Nephron progenitor cell (in vitro differentiated cells): Measurements from ENCODE around the gene MBD3L2.

Source experiments
- DNase-seq: peaks from one replicate; pipeline ENCODE4 v3.0.0; 2021
- H3K27ac Mint-ChIP-seq: 2 replicates; pipeline ENCODE4 v1.8.0; 2021; ENCODE audit warnings: mild to moderate bottlenecking, moderate library complexity, mixed read lengths
- H3K27me3 Mint-ChIP-seq: 2 replicates; pipeline ENCODE4 v1.8.0; 2021; ENCODE audit warnings: mild to moderate bottlenecking, low read depth, mixed read lengths; ENCODE audit not compliant: poor library complexity
- H3K36me3 Mint-ChIP-seq: 2 replicates; pipeline ENCODE4 v1.8.0; 2021; ENCODE audit warnings: low read depth, mixed read lengths
- H3K4me1 Mint-ChIP-seq: 2 replicates; pipeline ENCODE4 v1.8.0; 2021; ENCODE audit warnings: mixed read lengths
- H3K4me3 Mint-ChIP-seq: 2 replicates; pipeline ENCODE4 v1.8.0; 2021; ENCODE audit warnings: mild to moderate bottlenecking, moderate library complexity, mixed read lengths
- H3K9me3 Mint-ChIP-seq: 2 replicates; pipeline ENCODE4 v1.8.0; 2021; ENCODE audit warnings: mild to moderate bottlenecking, moderate library complexity, mixed read lengths
- TF ChIP-seq, protein P1 (sequence below): fragments of 200-600 bp; sonication (generic); IDR thresholded peaks from 2 replicates; pipeline ENCODE4 v1.5.0; 2021; ENCODE audit warnings: antibody characterized with exemption

MBD3L2 gene

DNA sequence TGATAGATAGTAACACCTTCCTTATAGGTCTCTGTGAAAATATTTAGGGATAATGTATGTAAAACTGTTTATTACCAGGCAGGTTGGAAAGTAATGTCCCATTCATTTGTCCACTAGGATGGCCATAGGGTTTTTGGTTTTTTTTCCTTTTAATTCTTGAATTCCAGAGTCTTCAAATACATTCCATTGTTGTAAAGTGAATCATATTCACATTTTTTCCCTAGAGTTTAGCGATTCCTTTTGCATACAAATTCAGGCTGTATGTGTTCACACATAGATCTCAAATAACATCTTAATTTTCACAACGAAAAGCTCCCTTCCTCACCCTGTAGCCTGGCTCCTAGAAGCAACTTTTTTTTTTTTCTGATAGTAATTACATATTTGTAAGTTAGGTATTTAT, 18.6 kb downstream of the MBD3L2 start:
- Mint-ChIP-seq H3K4me3 (no peak overlapping the region), H3K36me3 (peaks cover 32% of the 10 kb centered on the region), H3K4me1 (peaks cover 19% of the 10 kb centered on the region), H3K27me3 (peaks cover 9% of the 10 kb centered on the region), H3K9me3 (peaks cover 65% of the 10 kb centered on the region), H3K27ac (no peak overlapping the region)
- no peak for DNase-seq
- TF ChIP-seq, protein P1, sequence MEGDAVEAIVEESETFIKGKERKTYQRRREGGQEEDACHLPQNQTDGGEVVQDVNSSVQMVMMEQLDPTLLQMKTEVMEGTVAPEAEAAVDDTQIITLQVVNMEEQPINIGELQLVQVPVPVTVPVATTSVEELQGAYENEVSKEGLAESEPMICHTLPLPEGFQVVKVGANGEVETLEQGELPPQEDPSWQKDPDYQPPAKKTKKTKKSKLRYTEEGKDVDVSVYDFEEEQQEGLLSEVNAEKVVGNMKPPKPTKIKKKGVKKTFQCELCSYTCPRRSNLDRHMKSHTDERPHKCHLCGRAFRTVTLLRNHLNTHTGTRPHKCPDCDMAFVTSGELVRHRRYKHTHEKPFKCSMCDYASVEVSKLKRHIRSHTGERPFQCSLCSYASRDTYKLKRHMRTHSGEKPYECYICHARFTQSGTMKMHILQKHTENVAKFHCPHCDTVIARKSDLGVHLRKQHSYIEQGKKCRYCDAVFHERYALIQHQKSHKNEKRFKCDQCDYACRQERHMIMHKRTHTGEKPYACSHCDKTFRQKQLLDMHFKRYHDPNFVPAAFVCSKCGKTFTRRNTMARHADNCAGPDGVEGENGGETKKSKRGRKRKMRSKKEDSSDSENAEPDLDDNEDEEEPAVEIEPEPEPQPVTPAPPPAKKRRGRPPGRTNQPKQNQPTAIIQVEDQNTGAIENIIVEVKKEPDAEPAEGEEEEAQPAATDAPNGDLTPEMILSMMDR = no peak

DNA sequence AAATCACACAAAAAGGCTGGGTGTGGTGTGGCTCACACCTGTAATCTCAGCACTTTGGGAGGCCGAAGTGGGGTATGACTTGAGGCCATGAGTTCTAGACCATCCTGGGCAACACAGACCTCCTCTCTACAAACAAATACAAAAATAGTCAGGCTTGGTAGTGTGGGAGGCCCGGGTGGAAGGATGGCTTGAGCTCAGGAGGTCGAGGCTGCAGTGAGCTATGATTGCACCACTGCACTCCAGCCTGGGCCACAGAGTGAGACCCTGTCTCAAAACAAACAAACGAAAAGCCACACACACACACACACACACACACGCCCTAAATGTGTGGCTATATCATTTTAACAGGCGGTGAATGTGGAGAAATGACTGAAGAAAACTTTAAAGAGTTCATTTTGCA, 19.5 kb downstream of the MBD3L2 start:
- Mint-ChIP-seq H3K27ac (no peak overlapping the region), H3K4me3 (peak overlapping the region; percentile 95), H3K36me3 (peaks cover 40% of the 10 kb centered on the region), H3K4me1 (peaks cover 19% of the 10 kb centered on the region), H3K9me3 (peaks cover 67% of the 10 kb centered on the region), H3K27me3 (peaks cover 9% of the 10 kb centered on the region)
- TF ChIP-seq, protein P1 = no peak
- DNase-seq = no peak

DNA sequence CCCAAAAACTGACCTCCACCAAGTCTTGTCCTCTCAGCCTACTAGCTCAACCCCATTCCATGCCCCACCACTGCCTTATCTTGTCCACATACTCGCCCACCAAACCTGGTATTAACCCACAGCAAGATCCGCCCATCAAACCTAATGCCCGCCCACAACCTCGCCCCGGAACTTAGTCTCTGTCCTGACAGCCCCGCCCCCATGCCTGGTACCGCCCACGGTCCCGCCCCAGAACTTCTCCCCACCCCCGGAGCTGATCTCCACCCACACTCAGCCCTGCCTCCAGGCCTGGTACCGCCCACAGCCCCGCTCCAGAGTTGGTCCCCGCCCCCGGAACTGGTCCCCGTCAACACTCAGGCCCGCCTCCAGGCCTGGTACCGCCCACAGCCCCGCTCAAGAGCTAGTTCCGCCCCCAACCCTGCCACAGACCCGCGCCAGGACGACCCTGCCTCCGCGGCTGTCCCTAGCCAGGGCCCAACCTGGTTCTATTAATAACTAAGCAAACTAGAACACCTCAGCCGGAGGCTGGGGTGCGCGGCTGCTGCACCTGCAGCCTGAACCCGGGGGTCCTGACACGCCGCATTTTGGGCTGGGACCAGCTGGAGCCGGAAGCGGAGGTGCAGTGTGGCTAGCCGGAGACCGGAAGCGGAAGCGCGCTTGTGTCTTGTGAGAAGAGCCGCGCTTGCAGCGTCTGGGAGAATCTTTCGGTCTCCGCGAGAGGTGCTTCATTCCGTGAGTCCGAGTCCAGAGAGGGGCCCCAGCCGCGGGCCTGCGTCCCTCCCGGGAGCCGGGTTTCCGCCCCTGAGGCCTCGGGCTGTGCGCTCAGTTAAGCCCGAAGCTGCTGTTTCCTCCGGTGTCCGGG, 20.2 kb downstream of the MBD3L2 start, which contains the start of gene ZNF557:
Gene ZNF557, plus strand, starts transcription at position 662 of the 862 bp plus-strand sequence. CDS start 5,372 bp downstream, outside the sequence.
- H3K4me3 Mint-ChIP-seq = peak within 1 kb of the TSS; percentile 95
- H3K27me3 Mint-ChIP-seq = peaks cover 9% of the 10 kb centered on the region
- peaks cover 19% of the 10 kb centered on the region for H3K4me1 Mint-ChIP-seq
- H3K9me3 Mint-ChIP-seq = peaks cover 66% of the 10 kb centered on the region
- DNase-seq = peak; percentile 98
- peak within 1 kb of the TSS; percentile 83 for H3K27ac Mint-ChIP-seq
- TF ChIP-seq, protein P1 = no peak
- peaks cover 46% of the 10 kb centered on the region for H3K36me3 Mint-ChIP-seq

DNA sequence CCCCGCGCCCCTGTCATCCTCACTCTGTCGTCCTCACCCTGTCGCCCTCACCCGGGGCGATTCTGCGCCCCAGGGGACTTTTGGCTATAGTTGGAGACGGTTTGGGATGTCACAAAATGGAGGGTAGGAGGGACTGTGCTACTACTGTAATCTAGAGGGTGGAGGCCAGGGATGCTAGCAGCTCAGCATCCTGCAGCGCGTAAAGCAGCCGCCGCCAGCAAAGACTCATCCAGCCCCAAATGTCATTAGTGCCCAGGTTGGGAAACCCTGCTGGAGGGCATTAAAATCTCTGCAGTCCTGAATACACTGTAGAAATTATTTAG, 20.7 kb downstream of the MBD3L2 start:
- TF ChIP-seq, protein P1 = no peak
- Mint-ChIP-seq H3K4me1 (peaks cover 19% of the 10 kb centered on the region), H3K36me3 (peaks cover 52% of the 10 kb centered on the region), H3K9me3 (peaks cover 63% of the 10 kb centered on the region), H3K4me3 (peak overlapping the region; percentile 95), H3K27ac (no peak overlapping the region), H3K27me3 (peaks cover 6% of the 10 kb centered on the region)
- no peak for DNase-seq

DNA sequence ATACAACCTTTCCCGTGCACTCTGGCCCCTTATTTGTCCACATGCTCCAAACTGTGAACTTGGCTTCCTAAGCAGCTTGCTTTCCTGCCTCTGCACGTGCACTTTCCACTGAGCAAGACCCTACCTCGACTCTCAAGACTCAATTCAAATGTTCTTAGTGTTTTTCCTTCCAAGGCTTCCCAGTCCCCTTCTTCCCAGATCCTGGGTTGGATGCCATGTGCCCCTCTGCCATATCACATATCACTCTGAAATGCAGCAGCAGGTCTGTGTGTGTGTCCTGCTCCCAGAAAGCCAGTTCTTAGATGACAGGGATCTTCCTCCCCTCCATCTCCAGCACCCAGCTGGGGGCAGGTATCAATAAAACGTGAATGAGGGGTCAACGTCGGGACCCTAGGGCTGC, 23.4 kb downstream of the MBD3L2 start:
- Mint-ChIP-seq H3K9me3 (peaks cover 69% of the 10 kb centered on the region), H3K36me3 (peaks cover 79% of the 10 kb centered on the region), H3K27ac (no peak overlapping the region), H3K4me1 (peaks cover 19% of the 10 kb centered on the region), H3K4me3 (peak overlapping the region; percentile 70), H3K27me3 (peaks cover 4% of the 10 kb centered on the region)
- DNase-seq = no peak
- TF ChIP-seq, protein P1 = no peak
